ENCODE measurements around the gene KCNK10. TPM values are rescaled to one million over a fixed set of nuclear protein-coding genes. Genes with fewer than 3 reads are reported as not detected.
"Not testable (repeated sequence)": the region's sequence is repeated elsewhere in the genome, so short reads cannot be mapped to it uniquely, and the experiment has no call there.

The KCNK10 gene
- total and polyA plus RNA-seq, 4 donors = 0.01 TPM; not detected in 3

GRCh38 chr14:88264116-88264515, 59.0 kb downstream of the KCNK10 start:
- Histone ChIP-seq H3K27me3 (ENCODE audit: control insufficient read depth in 3 of 3, insufficient read depth in 3 of 3, low read length in 2 of 3) (peaks cover 0 to under 1% (median 0%) of the 10 kb centered on the region in 3 donors), H3K9ac (ENCODE audit: insufficient read depth in 1 of 2, low read length in 2 of 2) (no peak overlapping the region), H3K4me3 (no peak overlapping the region), H3K4me1 (ENCODE audit: control insufficient read depth in 5 of 5, insufficient read depth in 5 of 5, low read length in 5 of 5) (no peaks in the 10 kb centered on the region), H3K27ac (ENCODE audit: low read depth in 1 of 2, low read length in 1 of 2) (no peak overlapping the region), H3K9me3 (ENCODE audit: control insufficient read depth in 4 of 4, insufficient read depth in 3 of 4, low read length in 3 of 4) (peaks cover 0 to 2% (median 0%) of the 10 kb centered on the region in 4 donors), H3K36me3 (ENCODE audit: control insufficient read depth in 4 of 4, insufficient read depth in 4 of 4, low read length in 4 of 4) (no peaks in the 10 kb centered on the region)
- ATAC-seq (ENCODE audit: insufficient read depth, low FRiP score) = no peak
- no peak for DNase-seq
- WGBS, 2 donors = 48 to 63% methylated on average over 6 of the region's 6 CpGs
- no peak for TF ChIP-seq CTCF (IDR thresholded peaks at IDR 0.05; ENCODE audit: control extremely low read depth, extremely low read depth)

- ATAC-seq (ENCODE audit: insufficient read depth, low FRiP score); H3K36me3 ChIP-seq (ENCODE audit: control insufficient read depth in 4 of 4, insufficient read depth in 4 of 4, low read length in 4 of 4); H3K9me3 ChIP-seq (ENCODE audit: control insufficient read depth in 4 of 4, insufficient read depth in 3 of 4, low read length in 3 of 4); H3K9ac ChIP-seq (ENCODE audit: insufficient read depth in 1 of 2, low read length in 2 of 2); DNase-seq; H3K4me3 ChIP-seq; H3K4me1 ChIP-seq (ENCODE audit: control insufficient read depth in 5 of 5, insufficient read depth in 5 of 5, low read length in 5 of 5); H3K27ac ChIP-seq (ENCODE audit: low read depth in 1 of 2, low read length in 1 of 2); H3K27me3 ChIP-seq (ENCODE audit: control insufficient read depth in 3 of 3, insufficient read depth in 3 of 3, low read length in 2 of 3): not testable (repeated sequence)
- WGBS, 2 donors = 83 to 91% methylated on average over 3 of the region's 3 CpGs
Measured at GRCh38 chr14:88261302-88261701, 61.8 kb downstream of the KCNK10 start.

- Histone ChIP-seq H3K27me3 (ENCODE audit: control insufficient read depth in 3 of 3, insufficient read depth in 3 of 3, low read length in 2 of 3) (no peaks in the 10 kb centered on the region), H3K36me3 (ENCODE audit: control insufficient read depth in 4 of 4, insufficient read depth in 4 of 4, low read length in 4 of 4) (no peaks in the 10 kb centered on the region), H3K9ac (ENCODE audit: insufficient read depth in 1 of 2, low read length in 2 of 2) (no peak overlapping the region), H3K27ac (ENCODE audit: low read depth in 1 of 2, low read length in 1 of 2) (no peak overlapping the region), H3K4me1 (ENCODE audit: control insufficient read depth in 5 of 5, insufficient read depth in 5 of 5, low read length in 5 of 5) (no peaks in the 10 kb centered on the region), H3K9me3 (ENCODE audit: control insufficient read depth in 4 of 4, insufficient read depth in 3 of 4, low read length in 3 of 4) (no peaks in the 10 kb centered on the region), H3K4me3 (no peak overlapping the region)
- ATAC-seq (ENCODE audit: insufficient read depth, low FRiP score) (no peak), DNase-seq (no peak)
- WGBS, 2 donors = 83 to 87% methylated on average over 4 of the region's 4 CpGs
- TF ChIP-seq CTCF (IDR thresholded peaks at IDR 0.05; ENCODE audit: control extremely low read depth, extremely low read depth) = no peak
Measured at GRCh38 chr14:88258021-88258420, 65.0 kb downstream of the KCNK10 start.

GRCh38 chr14:88256997-88257950, 65.8 kb downstream of the KCNK10 start:
- Histone ChIP-seq H3K4me3 (no peak overlapping the region), H3K36me3 (ENCODE audit: control insufficient read depth in 4 of 4, insufficient read depth in 4 of 4, low read length in 4 of 4) (no peaks in the 10 kb centered on the region), H3K27ac (ENCODE audit: low read depth in 1 of 2, low read length in 1 of 2) (no peak overlapping the region), H3K9ac (ENCODE audit: insufficient read depth in 1 of 2, low read length in 2 of 2) (no peak overlapping the region), H3K9me3 (ENCODE audit: control insufficient read depth in 4 of 4, insufficient read depth in 3 of 4, low read length in 3 of 4) (no peaks in the 10 kb centered on the region), H3K27me3 (ENCODE audit: control insufficient read depth in 3 of 3, insufficient read depth in 3 of 3, low read length in 2 of 3) (no peaks in the 10 kb centered on the region), H3K4me1 (ENCODE audit: control insufficient read depth in 5 of 5, insufficient read depth in 5 of 5, low read length in 5 of 5) (no peaks in the 10 kb centered on the region)
- no peak for DNase-seq
- 49 to 56% methylated on average over 9 of the region's 9 CpGs for WGBS, 2 donors
- TF ChIP-seq CTCF (IDR thresholded peaks at IDR 0.05; ENCODE audit: control extremely low read depth, extremely low read depth) = no peak
- no peak for ATAC-seq (ENCODE audit: insufficient read depth, low FRiP score)
